Tibial artery (tissue), 4 donors: ENCODE data around the gene GSTA4.

Source experiments
- DNase-seq, 2 donors: peaks; one replicate each; pipeline ENCODE4 v3.0.0-alpha.2; 2019
- H3K27ac ChIP-seq, 2 donors: fragments of 200-600 bp; sonication (generic) in 1 of 2; 1 replicate in 1 of 2; 2 replicates in 1 of 2; pipeline ENCODE4 v1.5.1; 2018 to 2019; ENCODE audit warnings: mild to moderate bottlenecking in 1 of 2
- H3K27me3 ChIP-seq, 2 donors: fragments of 200-600 bp; sonication (generic) in 1 of 2; one replicate each; pipeline versions ENCODE4 v1.5.1 to v1.6.0; 2016 to 2019
- H3K36me3 ChIP-seq, 3 donors: fragments of 200-600 bp; sonication (generic) in 2 of 3; one replicate each; pipeline ENCODE4 v1.5.1; 2016 to 2019; ENCODE audit warnings: mild to moderate bottlenecking in 2 of 3
- H3K4me1 ChIP-seq, 4 donors: fragments of 200-600 bp; sonication (generic) in 2 of 4; 1 replicate in 3 of 4; 2 replicates in 1 of 4; pipeline ENCODE4 v1.5.1; 2016 to 2019
- H3K4me3 ChIP-seq, 2 donors: fragments of 200-600 bp; sonication (generic) in 1 of 2; 1 replicate in 1 of 2; 2 replicates in 1 of 2; pipeline ENCODE4 v1.5.1; 2018 to 2019; ENCODE audit warnings: mild to moderate bottlenecking in 2 of 2
- H3K9me3 ChIP-seq, 3 donors: fragments of 200-600 bp; sonication (generic) in 1 of 3; one replicate each; pipeline ENCODE4 v1.5.1; 2016 to 2019
- intact Hi-C: fragments of 100-400 bp; cut with DNase I; formaldehyde crosslinking; loops from one replicate; pipeline ENCODE4 v1.15.0; 2023; ENCODE audit warnings: low total_unique reads
- TF ChIP-seq, protein P1 (sequence below), 2 experiments: fragments of 200-600 bp in 1 of 2; fragments of 450-650 bp in 1 of 2; IDR thresholded peaks; one replicate each; pipeline ENCODE4 v1.5.1; 2017 to 2019; ENCODE audit warnings: antibody characterized with exemption in 2 of 2, mild to moderate bottlenecking in 1 of 2, moderate library complexity in 1 of 2

Gene GSTA4

DNA sequence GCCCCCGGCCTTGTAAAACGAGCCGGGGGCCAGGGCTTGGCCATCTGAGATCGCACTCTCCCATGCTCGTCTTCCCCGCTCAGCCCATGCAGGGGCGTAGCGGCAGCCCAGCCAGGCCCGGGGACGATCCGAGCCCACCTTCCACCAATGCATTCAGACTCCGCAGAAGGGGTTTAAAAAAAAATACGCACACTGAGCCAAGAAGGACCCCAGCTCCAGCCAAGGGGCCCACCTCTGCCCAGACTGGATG lies 320 bp downstream of the GSTA4 start:
- Histone ChIP-seq H3K4me1 (peaks cover 0 to 35% (median 16%) of the 10 kb centered on the region in 4 donors), H3K4me3 (peak overlapping the region; percentile 68 to 69), H3K27me3 (no peaks in the 10 kb centered on the region), H3K9me3 (no peaks in the 10 kb centered on the region), H3K36me3 (no peaks in the 10 kb centered on the region), H3K27ac (peak overlapping the region; percentile 92 to 94)
- intact Hi-C loops: loop anchor here (2.0 to 10.0 kb wide), 3 partner anchors 70 to 492 kb away; partner anchors contain the start of genes FBXO9 and TRAM2
- TF ChIP-seq, protein P1, sequence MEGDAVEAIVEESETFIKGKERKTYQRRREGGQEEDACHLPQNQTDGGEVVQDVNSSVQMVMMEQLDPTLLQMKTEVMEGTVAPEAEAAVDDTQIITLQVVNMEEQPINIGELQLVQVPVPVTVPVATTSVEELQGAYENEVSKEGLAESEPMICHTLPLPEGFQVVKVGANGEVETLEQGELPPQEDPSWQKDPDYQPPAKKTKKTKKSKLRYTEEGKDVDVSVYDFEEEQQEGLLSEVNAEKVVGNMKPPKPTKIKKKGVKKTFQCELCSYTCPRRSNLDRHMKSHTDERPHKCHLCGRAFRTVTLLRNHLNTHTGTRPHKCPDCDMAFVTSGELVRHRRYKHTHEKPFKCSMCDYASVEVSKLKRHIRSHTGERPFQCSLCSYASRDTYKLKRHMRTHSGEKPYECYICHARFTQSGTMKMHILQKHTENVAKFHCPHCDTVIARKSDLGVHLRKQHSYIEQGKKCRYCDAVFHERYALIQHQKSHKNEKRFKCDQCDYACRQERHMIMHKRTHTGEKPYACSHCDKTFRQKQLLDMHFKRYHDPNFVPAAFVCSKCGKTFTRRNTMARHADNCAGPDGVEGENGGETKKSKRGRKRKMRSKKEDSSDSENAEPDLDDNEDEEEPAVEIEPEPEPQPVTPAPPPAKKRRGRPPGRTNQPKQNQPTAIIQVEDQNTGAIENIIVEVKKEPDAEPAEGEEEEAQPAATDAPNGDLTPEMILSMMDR (IDR thresholded peaks at IDR 0.05): no peak
- peak; percentile 45 to 74 for DNase-seq

DNA sequence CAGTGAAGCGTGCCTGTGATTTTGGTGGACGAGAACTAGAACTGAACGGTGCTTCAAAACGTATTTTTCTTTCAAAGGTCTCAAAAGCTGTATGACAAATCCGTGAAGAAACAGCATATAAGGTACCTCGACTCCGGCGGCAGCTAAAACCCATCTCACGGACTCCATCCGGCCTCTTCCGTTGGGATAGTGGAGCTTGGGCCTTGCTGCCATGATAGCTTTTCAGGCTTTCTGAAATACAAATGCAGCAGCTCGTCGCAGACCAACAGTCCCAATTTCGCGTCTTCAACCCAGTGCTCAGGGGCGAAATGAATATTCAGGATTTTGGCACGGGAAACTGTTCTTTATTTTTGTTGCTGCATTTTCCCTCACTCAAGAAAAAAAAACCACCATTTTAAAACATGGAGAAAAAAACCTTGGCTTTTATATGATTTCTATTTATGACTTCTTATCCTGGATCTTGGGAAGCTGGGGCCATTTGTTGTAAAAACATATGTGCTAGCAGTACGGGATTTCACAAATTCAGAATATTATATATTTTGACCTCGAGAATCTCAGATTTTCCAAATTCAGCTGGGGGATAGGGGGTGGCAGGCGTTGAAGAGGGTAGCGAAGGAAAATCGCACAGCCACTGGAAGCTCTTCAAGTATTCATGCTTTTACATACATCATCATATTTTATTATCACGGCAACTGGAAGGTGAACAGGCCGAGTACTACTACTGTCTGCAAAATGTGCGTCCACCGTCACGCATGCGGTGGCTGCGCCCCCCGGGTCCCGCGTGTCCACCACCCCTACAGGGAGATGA lies 849 bp downstream of the GSTA4 start:
- Histone ChIP-seq H3K27ac (peak overlapping the region; percentile 92 to 94), H3K9me3 (no peaks in the 10 kb centered on the region), H3K36me3 (peaks cover 0 to 1% (median 0%) of the 10 kb centered on the region in 3 donors), H3K27me3 (no peaks in the 10 kb centered on the region), H3K4me3 (peak overlapping the region; percentile 68 to 69), H3K4me1 (peaks cover 0 to 35% (median 16%) of the 10 kb centered on the region in 4 donors)
- peak in 1 of 2 donors; percentile 70 for DNase-seq
- intact Hi-C loops: loop anchor here (2.0 to 10.0 kb wide), 3 partner anchors 71 to 492 kb away; partner anchors contain the start of genes FBXO9 and TRAM2
- TF ChIP-seq, protein P1 (IDR thresholded peaks at IDR 0.05): no peak

DNA sequence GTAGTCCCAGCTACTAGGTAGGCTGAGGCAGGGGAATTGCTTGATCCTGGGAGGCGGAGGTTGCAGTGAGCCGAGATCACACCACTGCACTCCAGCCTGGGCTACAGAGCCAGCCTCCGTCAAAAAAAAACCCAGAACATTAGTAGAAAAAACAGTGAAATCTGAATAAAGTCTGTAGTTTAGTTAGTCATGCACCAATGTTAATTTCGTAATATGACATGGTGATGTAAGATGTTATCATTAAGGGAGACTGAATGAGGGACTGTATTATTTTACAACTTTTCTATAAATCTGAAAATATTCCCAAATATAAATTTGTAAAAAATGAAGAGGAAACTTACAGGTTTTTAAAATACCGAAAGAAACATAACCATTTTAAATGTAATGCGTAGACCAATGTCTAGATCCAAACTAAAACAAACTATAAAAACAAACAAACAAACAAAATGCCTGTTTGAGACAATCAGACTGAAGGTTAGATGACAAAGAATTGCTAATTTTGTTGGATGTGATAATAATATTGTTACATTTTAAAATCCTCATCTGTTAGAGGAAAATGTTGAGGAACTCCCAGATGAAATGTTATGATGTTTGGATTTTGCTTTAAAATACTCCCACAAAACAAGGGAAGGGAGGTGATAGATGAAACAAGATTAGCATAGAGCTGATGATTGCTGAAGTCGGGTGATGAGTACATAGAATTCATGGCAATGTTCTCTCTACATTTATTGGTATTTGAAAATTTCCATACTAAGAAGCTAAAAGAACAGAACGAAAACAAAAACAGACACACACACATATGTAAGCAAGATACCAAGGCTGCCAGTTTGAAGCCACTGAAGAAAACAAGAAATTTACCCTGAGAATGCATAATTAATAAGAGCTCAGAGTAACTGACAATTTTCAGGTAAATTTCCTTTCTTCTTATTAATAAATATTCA lies 1.8 kb downstream of the GSTA4 start:
- peaks cover 0 to 5% (median 0%) of the 10 kb centered on the region in 3 donors for H3K36me3 ChIP-seq
- no peaks in the 10 kb centered on the region for H3K27me3 ChIP-seq
- TF ChIP-seq, protein P1 (IDR thresholded peaks at IDR 0.05): no peak
- peak overlapping the region; percentile 68 to 69 for H3K4me3 ChIP-seq
- peaks cover 0 to 35% (median 16%) of the 10 kb centered on the region in 4 donors for H3K4me1 ChIP-seq
- no peaks in the 10 kb centered on the region for H3K9me3 ChIP-seq
- H3K27ac ChIP-seq: peak overlapping the region; percentile 92 to 94
- DNase-seq: no peak
- intact Hi-C loops: loop anchor here (5.0 to 10.0 kb wide), 2 partner anchors 418 to 491 kb away; partner anchors contain the start of gene TRAM2

DNA sequence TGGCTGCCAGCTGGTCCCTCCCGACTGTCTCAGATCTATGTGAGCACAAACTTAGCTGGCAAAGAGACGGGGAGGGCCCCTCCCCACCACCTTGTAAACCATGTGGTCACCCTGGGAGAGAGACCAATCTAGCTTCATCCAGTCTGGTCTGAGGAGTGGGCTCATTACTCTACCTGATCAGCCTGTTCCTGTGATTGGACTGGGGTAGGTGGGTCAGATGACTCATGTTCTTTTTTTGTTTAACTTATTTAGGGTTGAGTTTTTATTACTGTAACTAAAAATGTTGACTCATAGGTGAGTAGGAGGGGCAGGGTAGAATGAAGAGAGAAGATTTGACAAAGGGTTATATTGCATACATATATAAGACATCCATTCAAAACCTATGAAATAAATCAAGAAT lies 4.7 kb downstream of the GSTA4 start:
- Histone ChIP-seq H3K27ac (no peak overlapping the region), H3K27me3 (no peaks in the 10 kb centered on the region), H3K9me3 (no peaks in the 10 kb centered on the region), H3K36me3 (peaks cover 2 to 16% (median 8%) of the 10 kb centered on the region in 3 donors), H3K4me1 (peaks cover 0 to 29% (median 9%) of the 10 kb centered on the region in 4 donors), H3K4me3 (no peak overlapping the region)
- DNase-seq: no peak
- intact Hi-C loops: loop anchor here (5.0 to 10.0 kb wide), 2 partner anchors 416 to 488 kb away; partner anchors contain the start of gene TRAM2
- TF ChIP-seq, protein P1 (IDR thresholded peaks at IDR 0.05): no peak

DNA sequence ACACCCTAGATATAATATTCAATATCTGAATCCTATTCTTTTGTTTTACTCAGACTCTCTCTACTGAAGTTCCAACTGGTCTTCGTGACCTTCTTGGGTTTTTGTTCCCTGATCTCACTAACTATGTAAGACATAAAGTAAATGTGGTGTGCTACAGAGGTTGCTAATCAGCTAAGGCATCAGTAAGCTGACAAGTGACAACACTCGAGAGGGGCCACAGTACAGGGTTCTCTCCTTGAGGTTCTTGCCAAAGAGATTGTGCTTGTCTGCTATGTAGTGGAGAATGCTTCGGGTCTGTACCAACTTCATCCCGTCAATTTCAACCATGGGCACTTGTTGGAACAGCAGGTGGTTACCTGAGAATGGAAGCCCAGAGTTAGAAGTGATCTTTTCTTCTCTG lies 9.9 kb downstream of the GSTA4 start:
- H3K27ac ChIP-seq: no peak overlapping the region
- H3K4me1 ChIP-seq: peaks cover 0 to 4% (median 0%) of the 10 kb centered on the region in 4 donors
- no peak overlapping the region for H3K4me3 ChIP-seq
- DNase-seq: no peak
- no peaks in the 10 kb centered on the region for H3K27me3 ChIP-seq
- intact Hi-C loops: no loop called here
- peaks cover 30 to 48% (median 46%) of the 10 kb centered on the region in 3 donors for H3K36me3 ChIP-seq
- no peaks in the 10 kb centered on the region for H3K9me3 ChIP-seq
- TF ChIP-seq, protein P1 (IDR thresholded peaks at IDR 0.05): no peak
